H1 (cell line): ENCODE measurements around the gene RGS11. TPM values are rescaled to one million over a fixed set of nuclear protein-coding genes. Genes with fewer than 3 reads are reported as not detected.

Experiments used
- CTCF ChIA-PET: fragments of 300-600 bp; sonication (Branson Sonifier 250); formaldehyde crosslinking; loops from one replicate; lab custom pipeline; 2021; ENCODE audit not compliant: partially characterized antibody; lab: Charles Lee
- POLR2A ChIA-PET: fragments of 300-600 bp; sonication (Branson Sonifier 250); formaldehyde crosslinking; loops from one replicate; lab custom pipeline; 2021; ENCODE audit warnings: inconsistent platforms; ENCODE audit not compliant: partially characterized antibody; lab: Charles Lee
- DNase-seq, 2 experiments: peaks; one replicate each; pipeline versions ENCODE4 v3.0.0 to v3.0.0-alpha.2; 2010 to 2022; ENCODE audit warnings: low spot score in 2 of 2, low read depth in 1 of 2, mixed read lengths in 1 of 2
- FAIRE-seq: peaks from 2 replicates; lab custom pipeline; 2011; peaks lifted over from hg19 to GRCh38; lab: Jason Lieb, UNC
- H2AFZ ChIP-seq: 2 replicates; pipeline ENCODE4 v1.8.1; 2012; ENCODE audit warnings: low read length, inconsistent platforms
- H2AK5ac ChIP-seq: 2 replicates; pipeline ENCODE4 v1.6.1; 2013; ENCODE audit warnings: low read depth, low read length
- H2BK120ac ChIP-seq: replicated peaks from 2 replicates; pipeline ENCODE3; 2013; ENCODE audit warnings: low read depth, low read length, inconsistent platforms
- H2BK12ac ChIP-seq: 2 replicates; pipeline ENCODE4 v1.6.1; 2013; ENCODE audit warnings: low read depth, low read length
- H2BK15ac ChIP-seq: 2 replicates; pipeline ENCODE4 v1.6.1; 2013; ENCODE audit warnings: low read length
- H2BK20ac ChIP-seq: 2 replicates; pipeline ENCODE4 v1.6.1; 2013; ENCODE audit warnings: low read length
- H2BK5ac ChIP-seq: 2 replicates; pipeline ENCODE4 v1.6.1; 2013; ENCODE audit warnings: low read depth, low read length
- H3K14ac ChIP-seq: 2 replicates; pipeline ENCODE4 v1.6.1; 2013; ENCODE audit warnings: inconsistent platforms; ENCODE audit not compliant: insufficient read length
- H3K18ac ChIP-seq: 2 replicates; pipeline ENCODE4 v1.6.1; 2013; ENCODE audit warnings: low read length; ENCODE audit errors: extremely low read depth
- H3K23ac ChIP-seq: 2 replicates; pipeline ENCODE4 v1.6.1; 2013; ENCODE audit warnings: inconsistent platforms; ENCODE audit not compliant: insufficient read length
- H3K23me2 ChIP-seq: 2 replicates; pipeline ENCODE4 v1.6.1; 2013; ENCODE audit warnings: low read depth, low read length
- H3K27ac ChIP-seq: 2 replicates; pipeline ENCODE4 v1.6.1; 2011; ENCODE audit warnings: low read depth, low read length, inconsistent platforms
- H3K27me3 ChIP-seq, 4 experiments: replicated peaks in 1 of 4; 1 replicate in 1 of 4; 2 replicates in 3 of 4; pipeline versions ENCODE4 v1.6.1 to v1.8.1; 2011 to 2013; ENCODE audit warnings: low read length in 3 of 4, mild to moderate bottlenecking in 3 of 4, inconsistent platforms in 2 of 4, mixed read lengths in 2 of 4, moderate library complexity in 1 of 4; ENCODE audit not compliant: control insufficient read depth in 3 of 4, insufficient read depth in 3 of 4; ENCODE audit errors: extremely low read depth in 1 of 4
- H3K36me3 ChIP-seq, 4 experiments: 2 replicates each; pipeline versions ENCODE4 v1.6.1 to v1.8.1; 2011 to 2013; ENCODE audit warnings: mild to moderate bottlenecking in 4 of 4, low read length in 3 of 4, moderate library complexity in 2 of 4, control low read depth in 1 of 4, inconsistent platforms in 1 of 4; ENCODE audit not compliant: insufficient read depth in 4 of 4, control insufficient read depth in 2 of 4
- H3K4ac ChIP-seq: replicated peaks from 2 replicates; pipeline ENCODE3; 2013; ENCODE audit warnings: low read length, low read depth, mixed read lengths, inconsistent platforms; ENCODE audit not compliant: insufficient read length
- H3K4me1 ChIP-seq, 4 experiments: replicated peaks in 1 of 4; 1 replicate in 1 of 4; 2 replicates in 3 of 4; pipeline versions ENCODE4 v1.6.1 to v1.8.1; 2011 to 2013; ENCODE audit warnings: low read length in 3 of 4, inconsistent platforms in 2 of 4, mixed read lengths in 1 of 4; ENCODE audit not compliant: insufficient read depth in 4 of 4, control insufficient read depth in 3 of 4
- H3K4me2 ChIP-seq, 2 experiments: 2 replicates each; pipeline versions ENCODE4 v1.6.1 to v1.8.1; 2011 to 2013; ENCODE audit warnings: low read depth in 2 of 2, low read length in 2 of 2, control low read depth in 1 of 2, inconsistent platforms in 1 of 2, mild to moderate bottlenecking in 1 of 2; ENCODE audit not compliant: insufficient read depth in 1 of 2
- H3K4me3 ChIP-seq, 4 experiments: fragments of 200-600, 300-600 bp in 1 of 4; sonication (generic), shearing (Covaris generic), sonication (Bioruptor Twin) in 1 of 4; 2 replicates each; pipeline versions ENCODE4 v1.5.1 to v1.8.1; 2011 to 2016; ENCODE audit warnings: low read length in 4 of 4, low read depth in 3 of 4, control low read depth in 2 of 4, inconsistent platforms in 2 of 4, mild to moderate bottlenecking in 2 of 4, mixed read lengths in 1 of 4, moderate library complexity in 1 of 4; ENCODE audit not compliant: insufficient read depth in 2 of 4; ENCODE audit errors: extremely low read depth in 1 of 4
- H3K56ac ChIP-seq: replicated peaks from 2 replicates; pipeline ENCODE3; 2013; ENCODE audit warnings: low read depth, mild to moderate bottlenecking, mixed read lengths, low read length, inconsistent platforms; ENCODE audit not compliant: insufficient read length
- H3K79me1 ChIP-seq: 2 replicates; pipeline ENCODE4 v1.6.1; 2013; ENCODE audit warnings: low read depth, low read length, control low read depth
- H3K79me2 ChIP-seq, 2 experiments: 2 replicates each; pipeline versions ENCODE4 v1.6.1 to v1.8.1; 2012 to 2013; ENCODE audit warnings: low read length in 2 of 2, mild to moderate bottlenecking in 2 of 2, inconsistent platforms in 1 of 2; ENCODE audit not compliant: insufficient read depth in 2 of 2, control insufficient read depth in 1 of 2
- H3K9ac ChIP-seq, 4 experiments: replicated peaks in 1 of 4; 1 replicate in 1 of 4; 2 replicates in 3 of 4; pipeline versions ENCODE4 v1.6.1 to v1.8.1; 2011 to 2013; ENCODE audit warnings: low read depth in 3 of 4, low read length in 3 of 4, control low read depth in 2 of 4, mild to moderate bottlenecking in 2 of 4, moderate library complexity in 2 of 4, inconsistent platforms in 1 of 4; ENCODE audit errors: extremely low read depth in 1 of 4
- H3K9me3 ChIP-seq, 2 experiments: 2 replicates each; pipeline versions ENCODE4 v1.6.1 to v1.8.1; 2012 to 2013; ENCODE audit warnings: mild to moderate bottlenecking in 2 of 2, moderate library complexity in 2 of 2, control low read depth in 1 of 2, inconsistent platforms in 1 of 2, low read depth in 1 of 2, low read length in 1 of 2, mixed read lengths in 1 of 2; ENCODE audit not compliant: insufficient read depth in 2 of 2
- H4K20me1 ChIP-seq, 2 experiments: replicated peaks in 1 of 2; 2 replicates each; pipeline versions ENCODE3 to v1.8.1; 2011 to 2013; ENCODE audit warnings: inconsistent platforms in 2 of 2, low read length in 2 of 2, mild to moderate bottlenecking in 1 of 2; ENCODE audit not compliant: insufficient read depth in 2 of 2, control insufficient read depth in 1 of 2
- H4K5ac ChIP-seq: 2 replicates; pipeline ENCODE4 v1.6.1; 2013; ENCODE audit warnings: low read length, low read depth, mixed read lengths, inconsistent platforms; ENCODE audit not compliant: insufficient read length
- H4K8ac ChIP-seq: 2 replicates; pipeline ENCODE4 v1.8.0; 2013; ENCODE audit warnings: mild to moderate bottlenecking, moderate library complexity, low read length, inconsistent platforms; ENCODE audit not compliant: insufficient read depth; ENCODE audit errors: extremely low read depth
- H4K91ac ChIP-seq: replicated peaks from 2 replicates; pipeline ENCODE3; 2013; ENCODE audit warnings: low read length, mixed read lengths, inconsistent platforms; ENCODE audit not compliant: insufficient read length
- BCL11A ChIP-seq, 2 experiments: IDR thresholded peaks; one replicate each; pipeline ENCODE4 v1.6.1; 2011; ENCODE audit warnings: low read depth in 2 of 2, low read length in 2 of 2, mild to moderate bottlenecking in 2 of 2
- CBX8 ChIP-seq: fragments of 300-800, 300-1000 bp; sonication (generic); IDR thresholded peaks from 2 replicates; pipeline ENCODE4 v1.7.1; 2016; ENCODE audit warnings: low read depth, low read length, borderline replicate concordance
- EP300 ChIP-seq, 2 experiments: IDR thresholded peaks; 1 replicate in 1 of 2; 2 replicates in 1 of 2; pipeline ENCODE4 v1.6.1; 2011 to 2012; ENCODE audit warnings: low read depth in 2 of 2, low read length in 2 of 2, mild to moderate bottlenecking in 2 of 2, borderline replicate concordance in 1 of 2, inconsistent platforms in 1 of 2, moderate library complexity in 1 of 2
- EZH2 ChIP-seq: fragments of 200-600 bp; sonication (generic); IDR thresholded peaks from 2 replicates; pipeline ENCODE4 v1.7.1; 2012; ENCODE audit warnings: low read depth, mild to moderate bottlenecking, moderate library complexity, low read length, inconsistent platforms; ENCODE audit not compliant: severe bottlenecking
- HDAC6 ChIP-seq: IDR thresholded peaks from one replicate; pipeline ENCODE4 v1.7.1; 2012; ENCODE audit warnings: low read depth, mild to moderate bottlenecking, inconsistent platforms, low read length, moderate library complexity
- POLR2A ChIP-seq, 2 experiments: IDR thresholded peaks; 1 replicate in 1 of 2; 2 replicates in 1 of 2; pipeline ENCODE4 v1.6.1; 2011; ENCODE audit warnings: low read depth in 2 of 2, low read length in 2 of 2, mild to moderate bottlenecking in 2 of 2; ENCODE audit errors: control extremely low read depth in 1 of 2
- POLR2AphosphoS5 ChIP-seq: IDR thresholded peaks from 2 replicates; pipeline ENCODE4 v1.6.1; 2011; ENCODE audit warnings: low read depth, low read length
- RXRA ChIP-seq: IDR thresholded peaks from 2 replicates; pipeline ENCODE4 v1.6.1; 2011; ENCODE audit warnings: low read depth, mild to moderate bottlenecking, low read length, moderate library complexity; ENCODE audit not compliant: insufficient read depth
- TCF12 ChIP-seq: IDR thresholded peaks from 2 replicates; pipeline ENCODE4 v1.6.1; 2011; ENCODE audit warnings: low read depth, mild to moderate bottlenecking, low read length
- YY1 ChIP-seq: IDR thresholded peaks from 2 replicates; pipeline ENCODE4 v1.6.1; 2011; ENCODE audit warnings: low read depth, mild to moderate bottlenecking, low read length
- WGBS, 2 experiments: shearing (Covaris generic) in 1 of 2; methylation state at CpG; one replicate each; pipeline versions ENCODE4 v1.1.6 to v1.1.7; 2013 to 2015; ENCODE audit warnings: low lambda C conversion rate in 2 of 2, mixed read lengths in 2 of 2, inconsistent platforms in 1 of 2, low coverage in 1 of 2, missing lambda C conversion rate in 1 of 2; ENCODE audit not compliant: insufficient replicate concordance in 2 of 2, insufficient coverage in 1 of 2, insufficient read length in 1 of 2; ENCODE audit errors: extremely low coverage in 1 of 2, missing lambda C conversion rate in 1 of 2; 5-methylcytosine and 5-hydroxymethylcytosine counted together
- polyA plus RNA-seq, 7 experiments: library from polyadenylated mRNA; depleted of rRNA in 3 of 7; stranded (reverse) in 5 of 7; unstranded in 2 of 7; fragments of >200 nt in 5 of 7; fragments of 200-250 nt in 2 of 7; gene quantifications; 1 replicate in 5 of 7; 2 replicates in 1 of 7; 4 replicates in 1 of 7; pipeline versions ENCODE4 v1.2.1 to v1.2.3, GENCODE V29; 2011 to 2013; ENCODE audit warnings: missing spikeins in 2 of 7, mixed read lengths in 2 of 7
- total RNA-seq: library from RNA; stranded (reverse); fragmentation: NEBNext Ultra II Directional; extraction: Animal tissue kit (Norgen Biotek cat#: 25700); gene quantifications from 2 replicates; pipeline ENCODE4 v1.2.1, GENCODE V29; 2021
- TF ChIP-seq, protein P1 (sequence below): IDR thresholded peaks from 2 replicates; pipeline ENCODE4 v1.6.1; 2012; ENCODE audit warnings: low read length, inconsistent platforms

Gene RGS11
- total and polyA plus RNA-seq, 2 of the 8 experiments (the other 6 are each of a cell fraction or from before 2014, with no cell fraction given): 0.84 to 1.2 TPM

DNA sequence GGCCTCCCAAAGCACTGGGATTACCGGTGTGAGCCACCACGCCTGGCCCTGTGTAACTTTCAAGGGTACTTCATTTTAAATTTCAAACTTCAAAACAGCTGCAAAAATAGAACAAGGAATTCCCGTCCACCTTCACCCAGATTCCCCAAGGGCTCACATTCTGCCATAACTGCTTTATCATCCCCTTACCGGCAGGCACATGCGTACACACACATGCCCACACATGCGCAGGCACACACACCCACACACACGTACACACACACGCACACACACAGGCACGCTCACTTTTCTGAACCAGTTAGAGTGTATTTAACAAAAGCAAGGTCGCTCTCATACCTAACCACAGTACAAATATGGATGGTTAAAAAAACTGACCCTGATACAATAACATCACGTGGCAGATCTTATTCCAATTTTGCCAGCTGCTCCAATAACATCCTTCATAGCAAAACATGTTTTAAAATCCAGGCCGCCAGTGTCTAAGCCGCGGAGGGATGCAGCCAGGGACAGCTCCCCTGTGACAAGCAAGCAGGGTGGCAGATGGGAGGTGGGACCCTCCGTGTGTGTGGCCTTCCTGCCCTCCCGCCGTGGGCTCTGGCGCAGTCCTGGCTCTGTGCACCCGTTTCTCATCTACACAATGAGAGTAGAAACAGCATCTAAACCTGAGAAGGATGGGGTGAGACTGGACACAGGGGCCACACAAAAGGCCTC is 30.3 kb upstream of the RGS11 start:
- ChIA-PET CTCF (interaction anchor here (0.7 to 6.0 kb wide), 4 partner anchors 9 to 39 kb away, joined by 3 to 46 read pairs (median 4); no protein-coding TSS in a partner anchor), POLR2A (interaction anchor here (1.0 kb wide), 1 partner anchor 42 kb away, joined by 4 read pairs; no protein-coding TSS in a partner anchor)
- H3K18ac ChIP-seq: no peak overlapping the region
- no peak overlapping the region for H3K4ac ChIP-seq
- 0 out of 2 replicates have a peak, but pooled peaks cover 2% of the 10 kb centered on the region for H3K23me2 ChIP-seq
- H2AK5ac ChIP-seq: no peak overlapping the region
- H3K27ac ChIP-seq: 0 out of 2 replicates have a peak overlapping the region, but pooled peaks have one; percentile 45
- H4K91ac ChIP-seq: no peak overlapping the region
- no peak overlapping the region for H3K4me2 ChIP-seq
- FAIRE-seq (no peak), DNase-seq (no peak)
- no peaks in the 10 kb centered on the region; the same call in 1 of the 2 replicates for H3K79me1 ChIP-seq
- no peak overlapping the region for H4K5ac ChIP-seq
- H3K23ac ChIP-seq: no peak overlapping the region
- no peaks in the 10 kb centered on the region for H3K9me3 ChIP-seq
- H3K4me1 ChIP-seq: no peaks in the 10 kb centered on the region
- H3K56ac ChIP-seq: no peak overlapping the region
- 96% methylated on average over 19 of the region's 19 CpGs; no CpG with 5 or more reads in 1 of the 2 experiments for WGBS, 2 experiments
- H3K4me3 ChIP-seq: no peak overlapping the region
- no peak overlapping the region for H4K8ac ChIP-seq
- H4K20me1 ChIP-seq: peaks cover 3 to 12% of the 10 kb centered on the region in 2 experiments
- H2BK5ac ChIP-seq: no peak overlapping the region
- no peak overlapping the region for H2BK15ac ChIP-seq
- no peak overlapping the region for H2BK20ac ChIP-seq
- H2AFZ ChIP-seq: no peak overlapping the region
- H3K27me3 ChIP-seq: no peaks in the 10 kb centered on the region
- H3K79me2 ChIP-seq: no peaks in the 10 kb centered on the region
- H2BK120ac ChIP-seq: no peak overlapping the region
- H3K36me3 ChIP-seq: peaks cover 0 to 21% (median 7%) of the 10 kb centered on the region in 4 experiments; a peak in 6 of 8 replicates
- 0 out of 7 replicates have a peak overlapping the region, but pooled peaks of 1 of the 4 experiments have one; percentile 25 for H3K9ac ChIP-seq
- H3K14ac ChIP-seq: no peak overlapping the region
- no peak overlapping the region for H2BK12ac ChIP-seq
- TF ChIP-seq EP300 (IDR thresholded peaks at IDR 0.05; ENCODE audit: borderline replicate concordance in 1 of 2, low read depth in 2 of 2, low read length in 2 of 2): no peak
- no peak for TF ChIP-seq TCF12
- TF ChIP-seq HDAC6: no peak
- TF ChIP-seq, protein P1, sequence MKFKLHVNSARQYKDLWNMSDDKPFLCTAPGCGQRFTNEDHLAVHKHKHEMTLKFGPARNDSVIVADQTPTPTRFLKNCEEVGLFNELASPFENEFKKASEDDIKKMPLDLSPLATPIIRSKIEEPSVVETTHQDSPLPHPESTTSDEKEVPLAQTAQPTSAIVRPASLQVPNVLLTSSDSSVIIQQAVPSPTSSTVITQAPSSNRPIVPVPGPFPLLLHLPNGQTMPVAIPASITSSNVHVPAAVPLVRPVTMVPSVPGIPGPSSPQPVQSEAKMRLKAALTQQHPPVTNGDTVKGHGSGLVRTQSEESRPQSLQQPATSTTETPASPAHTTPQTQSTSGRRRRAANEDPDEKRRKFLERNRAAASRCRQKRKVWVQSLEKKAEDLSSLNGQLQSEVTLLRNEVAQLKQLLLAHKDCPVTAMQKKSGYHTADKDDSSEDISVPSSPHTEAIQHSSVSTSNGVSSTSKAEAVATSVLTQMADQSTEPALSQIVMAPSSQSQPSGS: no peak
- TF ChIP-seq YY1: no peak
- TF ChIP-seq POLR2AphosphoS5: no peak
- TF ChIP-seq RXRA: no peak
- TF ChIP-seq BCL11A (IDR thresholded peaks at IDR 0.05; ENCODE audit: low read depth in 2 of 2, low read length in 2 of 2): no peak
- no peak for TF ChIP-seq POLR2A (IDR thresholded peaks at IDR 0.05; ENCODE audit: control extremely low read depth in 1 of 2, low read depth in 2 of 2, low read length in 2 of 2)
- no peak for TF ChIP-seq EZH2
- no peak for TF ChIP-seq CBX8
